ENCODE results near the gene PCSK6. TPM values are rescaled to one million over a fixed set of nuclear protein-coding genes. Genes with fewer than 3 reads are reported as not detected.
A peak's percentile ranks its signal among the peaks of the same experiment; 100 is the strongest.

PCSK6 gene
- total and polyA plus RNA-seq, 2 of the 8 experiments (the other 6 are each of a cell fraction or from before 2014, with no cell fraction given): 1.9 to 4.0 TPM

DNA sequence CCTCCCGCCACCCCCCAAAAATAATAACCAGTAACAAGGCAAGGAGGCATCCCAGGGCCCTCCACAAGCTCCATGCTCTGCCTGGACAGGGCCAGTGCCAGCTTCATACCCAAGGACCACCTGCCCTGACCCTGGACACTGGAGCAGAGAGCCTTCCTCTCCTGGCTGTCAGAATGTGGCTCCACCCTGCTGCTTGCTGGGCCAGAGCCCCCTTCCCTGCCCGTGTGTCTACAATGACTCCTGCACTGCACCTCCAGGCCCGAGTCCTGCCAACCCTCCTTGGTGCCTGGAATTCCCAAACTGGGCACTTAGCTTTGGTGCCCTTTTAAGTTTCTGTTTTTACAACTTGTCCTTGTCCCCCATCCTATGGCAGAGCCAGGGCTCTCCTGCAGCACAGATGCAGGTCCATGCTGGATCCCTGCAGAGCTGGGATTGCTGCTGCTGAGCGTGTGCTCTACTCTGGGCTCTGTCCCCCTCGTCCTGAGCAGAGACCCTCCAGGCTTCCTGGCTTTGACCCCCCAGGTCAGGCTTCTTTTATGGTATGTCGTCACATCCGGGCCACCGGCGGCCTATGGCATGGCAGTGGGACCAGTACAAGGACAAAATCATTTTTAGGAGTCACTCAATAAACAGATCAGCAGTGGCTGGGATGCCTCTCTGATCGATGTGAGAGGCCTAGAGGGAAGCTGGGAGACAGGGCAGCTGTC, 183.0 kb downstream of the PCSK6 start:
- Histone ChIP-seq H3K4ac (replicated peaks; ENCODE audit: insufficient read length, low read depth, low read length) (no peak overlapping the region), H2AK5ac (ENCODE audit: low read depth, low read length) (no peak overlapping the region), H3K14ac (ENCODE audit: insufficient read length) (no peak overlapping the region), H4K8ac (ENCODE audit: extremely low read depth, insufficient read depth, low read length) (no peak overlapping the region), H3K4me2 (ENCODE audit: insufficient read depth in 1 of 2, low read depth in 2 of 2, low read length in 2 of 2) (no peak overlapping the region), H3K79me1 (ENCODE audit: low read depth, low read length) (no peaks in the 10 kb centered on the region), H3K23ac (ENCODE audit: insufficient read length) (no peak overlapping the region), H2AFZ (ENCODE audit: low read length) (no peak overlapping the region), H3K4me3 (ENCODE audit: extremely low read depth in 1 of 4, insufficient read depth in 2 of 4, low read depth in 3 of 4, low read length in 4 of 4) (no peak overlapping the region), H4K20me1 (replicated peaks in 1 of 2; ENCODE audit: control insufficient read depth in 1 of 2, insufficient read depth in 2 of 2, low read length in 2 of 2) (no peaks in the 10 kb centered on the region), H2BK12ac (ENCODE audit: low read depth, low read length) (0 out of 2 replicates have a peak overlapping the region, but pooled peaks have one; percentile 50), H3K36me3 (ENCODE audit: control insufficient read depth in 2 of 4, insufficient read depth in 4 of 4, low read length in 3 of 4) (no peaks in the 10 kb centered on the region), H3K23me2 (ENCODE audit: low read depth, low read length) (no peaks in the 10 kb centered on the region), H3K79me2 (ENCODE audit: control insufficient read depth in 1 of 2, insufficient read depth in 2 of 2, low read length in 2 of 2) (no peaks in the 10 kb centered on the region), H4K5ac (ENCODE audit: insufficient read length, low read depth, low read length) (no peak overlapping the region), H3K18ac (ENCODE audit: extremely low read depth, low read length) (no peak overlapping the region), H3K4me1 (replicated peaks in 1 of 4; ENCODE audit: control insufficient read depth in 3 of 4, insufficient read depth in 4 of 4, low read length in 3 of 4) (no peaks in the 10 kb centered on the region), H4K91ac (replicated peaks; ENCODE audit: insufficient read length, low read length) (no peak overlapping the region), H3K27me3 (replicated peaks in 1 of 4; ENCODE audit: control insufficient read depth in 3 of 4, extremely low read depth in 1 of 4, insufficient read depth in 3 of 4, low read length in 3 of 4) (no peaks in the 10 kb centered on the region), H2BK15ac (ENCODE audit: low read length) (no peak overlapping the region), H2BK120ac (replicated peaks; ENCODE audit: low read depth, low read length) (no peak overlapping the region), H3K9ac (replicated peaks in 1 of 4; ENCODE audit: extremely low read depth in 1 of 4, low read depth in 3 of 4, low read length in 3 of 4) (no peak overlapping the region), H2BK5ac (ENCODE audit: low read depth, low read length) (no peak overlapping the region), H3K9me3 (ENCODE audit: insufficient read depth in 2 of 2, low read depth in 1 of 2, low read length in 1 of 2) (no peaks in the 10 kb centered on the region), H3K56ac (replicated peaks; ENCODE audit: insufficient read length, low read depth, low read length) (no peak overlapping the region), H3K27ac (ENCODE audit: low read depth, low read length) (no peak overlapping the region), H2BK20ac (ENCODE audit: low read length) (no peak overlapping the region)
- FAIRE-seq: no peak
- WGBS, 2 experiments (ENCODE audit: extremely low coverage in 1 of 2, insufficient coverage in 1 of 2, insufficient read length in 1 of 2, insufficient replicate concordance in 2 of 2, low coverage in 1 of 2, low lambda C conversion rate in 2 of 2, missing lambda C conversion rate in 1 of 2): 85% methylated on average over 10 of the region's 10 CpGs; no CpG with 5 or more reads in 1 of the 2 experiments
- peak in 1 of 2 experiments; percentile 33 for DNase-seq (ENCODE audit: low read depth in 1 of 2, low spot score in 2 of 2)
- ChIA-PET CTCF (ENCODE audit: partially characterized antibody) (interaction anchor here (0.7 to 9.4 kb wide), 8 partner anchors 12 to 334 kb away, joined by 3 to 94 read pairs (median 4); partner anchors contain the start of gene SNRPA1), POLR2A (ENCODE audit: partially characterized antibody) (interaction anchor here (0.8 kb wide), 1 partner anchor 9 kb away, joined by 3 read pairs; no protein-coding TSS in a partner anchor)
- no peak for TF ChIP-seq TAF1 (IDR thresholded peaks at IDR 0.05; ENCODE audit: low read depth, low read length)
- TF ChIP-seq SP4 (IDR thresholded peaks at IDR 0.05; ENCODE audit: low read length): no peak
- TF ChIP-seq TBP (IDR thresholded peaks at IDR 0.05; ENCODE audit: low read depth, low read length): no peak
- TF ChIP-seq BRCA1 (IDR thresholded peaks at IDR 0.05; ENCODE audit: low read depth, low read length): no peak
- TF ChIP-seq EZH2 (IDR thresholded peaks at IDR 0.05; ENCODE audit: low read depth, low read length, severe bottlenecking): no peak
- TF ChIP-seq, protein P1, sequence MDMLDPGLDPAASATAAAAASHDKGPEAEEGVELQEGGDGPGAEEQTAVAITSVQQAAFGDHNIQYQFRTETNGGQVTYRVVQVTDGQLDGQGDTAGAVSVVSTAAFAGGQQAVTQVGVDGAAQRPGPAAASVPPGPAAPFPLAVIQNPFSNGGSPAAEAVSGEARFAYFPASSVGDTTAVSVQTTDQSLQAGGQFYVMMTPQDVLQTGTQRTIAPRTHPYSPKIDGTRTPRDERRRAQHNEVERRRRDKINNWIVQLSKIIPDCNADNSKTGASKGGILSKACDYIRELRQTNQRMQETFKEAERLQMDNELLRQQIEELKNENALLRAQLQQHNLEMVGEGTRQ (IDR thresholded peaks at IDR 0.05; ENCODE audit: low read length): no peak
- TF ChIP-seq RAD21 (IDR thresholded peaks at IDR 0.05 in 1 of 2, conservative IDR thresholded peaks at IDR 0.05 in 1 of 2; ENCODE audit: low read depth in 2 of 2, low read length in 2 of 2): no peak
- no peak for TF ChIP-seq SP2 (IDR thresholded peaks at IDR 0.05; ENCODE audit: low read length)
- TF ChIP-seq KDM5A (IDR thresholded peaks at IDR 0.05; ENCODE audit: low read length): no peak
- TF ChIP-seq NANOG (IDR thresholded peaks at IDR 0.05; ENCODE audit: insufficient read depth, low read depth, low read length, poor library complexity, severe bottlenecking): no peak
- TF ChIP-seq CREB1 (IDR thresholded peaks at IDR 0.05): no peak
- no peak for TF ChIP-seq CBX8 (IDR thresholded peaks at IDR 0.05; ENCODE audit: borderline replicate concordance, low read depth, low read length)

Data from H1 (cell line).